Panc1 (cell line): ENCODE results near the gene TRPC4AP. TPM values are rescaled to one million over a fixed set of nuclear protein-coding genes. Genes with fewer than 3 reads are reported as not detected.

Experiments used
- ATAC-seq: fragments of 200-7000 bp; cut with Tn5 transposase; 2 replicates; pipeline ENCODE4 v1.9.1; 2020; ENCODE audit warnings: mild to moderate bottlenecking, moderate library complexity
- BruUV-seq: library from RNA; stranded (reverse); fragments of 400-500 nt; replicated peaks from 2 replicates; lab custom pipeline; 2021; lab: Mats Ljungman, UMichigan
- CTCF ChIA-PET: fragments of 300-600 bp; sonication (Branson Sonifier 250); formaldehyde crosslinking; loops from one replicate; lab custom pipeline; 2022; ENCODE audit warnings: antibody characterized with exemption; lab: Charles Lee
- POLR2A ChIA-PET: fragments of 300-600 bp; sonication (Branson Sonifier 250); formaldehyde crosslinking; loops from one replicate; lab custom pipeline; 2022; ENCODE audit warnings: antibody characterized with exemption; lab: Charles Lee
- DNase-seq: peaks from one replicate; pipeline ENCODE4 v3.0.0-alpha.2; 2010; ENCODE audit warnings: low read depth, low spot score
- H3K27ac ChIP-seq: 2 replicates; pipeline ENCODE4 v1.5.1; 2011; ENCODE audit warnings: mild to moderate bottlenecking, low read length, inconsistent platforms
- H3K27me3 ChIP-seq: fragments of 200-500 bp; sonication (Bioruptor generic); 2 replicates; pipeline ENCODE4 v1.6.0; 2014; ENCODE audit warnings: low read length, inconsistent platforms; ENCODE audit not compliant: control insufficient read depth, insufficient read depth
- H3K36me3 ChIP-seq: fragments of 200-500 bp; sonication (Bioruptor generic); 2 replicates; pipeline ENCODE4 v1.5.1; 2014; ENCODE audit warnings: inconsistent platforms, mild to moderate bottlenecking, low read length, moderate library complexity; ENCODE audit not compliant: control insufficient read depth, insufficient read depth
- H3K4me1 ChIP-seq: 2 replicates; pipeline ENCODE4 v1.5.1; 2011; ENCODE audit warnings: inconsistent platforms, mild to moderate bottlenecking, low read length, moderate library complexity; ENCODE audit not compliant: control insufficient read depth, insufficient read depth
- H3K4me3 ChIP-seq, 2 experiments: 2 replicates each; pipeline ENCODE4 v1.5.1; 2011 to 2012; ENCODE audit warnings: low read depth in 2 of 2, low read length in 2 of 2, mild to moderate bottlenecking in 2 of 2, inconsistent platforms in 1 of 2, moderate library complexity in 1 of 2
- H3K9me3 ChIP-seq: fragments of 200-500 bp; sonication (Bioruptor generic); 2 replicates; pipeline ENCODE4 v1.5.1; 2014; ENCODE audit warnings: low read depth, mild to moderate bottlenecking, inconsistent platforms, low read length, moderate library complexity; ENCODE audit not compliant: control insufficient read depth, insufficient read depth
- CTCF ChIP-seq: fragments of 450-650 bp; IDR thresholded peaks from 2 replicates; pipeline ENCODE4 v1.5.1; 2017; ENCODE audit warnings: mild to moderate bottlenecking
- POLR2AphosphoS5 ChIP-seq: IDR thresholded peaks from 2 replicates; pipeline ENCODE4 v1.6.1; 2012; ENCODE audit warnings: mild to moderate bottlenecking, low read depth, low read length, moderate library complexity
- SIN3A ChIP-seq: IDR thresholded peaks from 2 replicates; pipeline ENCODE4 v1.6.1; 2012; ENCODE audit warnings: low read depth, mild to moderate bottlenecking, low read length, moderate library complexity, borderline replicate concordance; ENCODE audit not compliant: insufficient read depth
- TCF7L2 ChIP-seq: IDR thresholded peaks from 2 replicates; pipeline ENCODE4 v1.6.1; 2011; ENCODE audit warnings: mild to moderate bottlenecking, low read depth, low read length, inconsistent platforms
- in situ Hi-C: cut with HindIII; loops from 2 replicates; pipeline ENCODE4 v1.10.0; 2016; ENCODE audit warnings: low sequenced_read_pairs, low pct_unique_long_range_greater_than_20kb
- intact Hi-C: fragments of 100-400 bp; cut with micrococcal nuclease; formaldehyde crosslinking; loops from one replicate; pipeline ENCODE4 v1.10.0; 2022; ENCODE audit not compliant: unreplicated experiment
- total RNA-seq: library from RNA; stranded (reverse); gene quantifications from one replicate; pipeline ENCODE4 v1.2.1, GENCODE V29; 2021; ENCODE audit not compliant: unreplicated experiment
- TF ChIP-seq, protein P1 (sequence below), 2 experiments: IDR thresholded peaks; 2 replicates each; pipeline ENCODE4 v1.6.1; 2011 to 2012; ENCODE audit warnings: low read depth in 2 of 2, control low read depth in 1 of 2, low read length in 1 of 2, mild to moderate bottlenecking in 1 of 2, moderate library complexity in 1 of 2; ENCODE audit not compliant: insufficient read depth in 1 of 2

TRPC4AP gene
- total RNA-seq, 1 experiment from 2014 or later, result 48.4 TPM

DNA sequence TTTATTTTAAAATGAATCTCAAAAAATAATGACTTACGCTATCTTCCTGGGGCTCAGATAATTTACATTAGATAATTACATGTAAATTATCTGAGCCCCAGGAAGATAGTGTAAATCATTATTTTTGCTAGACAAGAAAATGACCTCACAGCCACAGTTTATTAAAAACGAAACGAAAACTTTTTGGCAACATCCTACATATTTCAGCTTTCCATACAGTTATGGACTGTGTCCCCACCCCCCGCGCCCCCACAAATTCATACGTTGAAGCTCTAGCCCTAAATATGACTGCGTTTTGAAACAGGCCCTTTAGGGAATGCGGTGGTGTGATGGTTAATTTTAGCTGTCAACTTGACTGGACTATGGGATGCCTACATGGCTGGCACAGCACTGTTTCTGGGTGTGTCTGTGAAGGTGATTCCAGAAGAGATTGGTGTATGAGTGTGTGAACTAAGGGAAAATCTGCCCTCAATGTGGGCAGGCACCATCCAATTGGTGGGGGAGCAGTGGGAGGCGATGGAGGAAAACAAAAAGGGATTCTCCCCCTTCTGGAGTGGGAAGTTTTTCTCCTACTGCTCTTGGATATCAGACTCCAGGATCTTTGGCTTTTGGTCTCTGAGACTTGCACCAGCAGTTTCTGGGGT is 52.6 kb downstream of the TRPC4AP start:
- no peak overlapping the region for H3K27ac ChIP-seq
- CTCF ChIA-PET, result no interaction called here
- no peak overlapping the region for H3K4me3 ChIP-seq
- intact Hi-C loops (no loop called here), in situ Hi-C loops (no loop called here)
- peaks cover 2% of the 10 kb centered on the region; the same call in 1 of the 2 replicates for H3K36me3 ChIP-seq
- DNase-seq, result no peak
- POLR2A ChIA-PET, result no interaction called here
- no peaks in the 10 kb centered on the region for H3K27me3 ChIP-seq
- no peaks in the 10 kb centered on the region for H3K4me1 ChIP-seq
- no peaks in the 10 kb centered on the region for H3K9me3 ChIP-seq
- no peak for TF ChIP-seq POLR2AphosphoS5
- TF ChIP-seq, protein P1, sequence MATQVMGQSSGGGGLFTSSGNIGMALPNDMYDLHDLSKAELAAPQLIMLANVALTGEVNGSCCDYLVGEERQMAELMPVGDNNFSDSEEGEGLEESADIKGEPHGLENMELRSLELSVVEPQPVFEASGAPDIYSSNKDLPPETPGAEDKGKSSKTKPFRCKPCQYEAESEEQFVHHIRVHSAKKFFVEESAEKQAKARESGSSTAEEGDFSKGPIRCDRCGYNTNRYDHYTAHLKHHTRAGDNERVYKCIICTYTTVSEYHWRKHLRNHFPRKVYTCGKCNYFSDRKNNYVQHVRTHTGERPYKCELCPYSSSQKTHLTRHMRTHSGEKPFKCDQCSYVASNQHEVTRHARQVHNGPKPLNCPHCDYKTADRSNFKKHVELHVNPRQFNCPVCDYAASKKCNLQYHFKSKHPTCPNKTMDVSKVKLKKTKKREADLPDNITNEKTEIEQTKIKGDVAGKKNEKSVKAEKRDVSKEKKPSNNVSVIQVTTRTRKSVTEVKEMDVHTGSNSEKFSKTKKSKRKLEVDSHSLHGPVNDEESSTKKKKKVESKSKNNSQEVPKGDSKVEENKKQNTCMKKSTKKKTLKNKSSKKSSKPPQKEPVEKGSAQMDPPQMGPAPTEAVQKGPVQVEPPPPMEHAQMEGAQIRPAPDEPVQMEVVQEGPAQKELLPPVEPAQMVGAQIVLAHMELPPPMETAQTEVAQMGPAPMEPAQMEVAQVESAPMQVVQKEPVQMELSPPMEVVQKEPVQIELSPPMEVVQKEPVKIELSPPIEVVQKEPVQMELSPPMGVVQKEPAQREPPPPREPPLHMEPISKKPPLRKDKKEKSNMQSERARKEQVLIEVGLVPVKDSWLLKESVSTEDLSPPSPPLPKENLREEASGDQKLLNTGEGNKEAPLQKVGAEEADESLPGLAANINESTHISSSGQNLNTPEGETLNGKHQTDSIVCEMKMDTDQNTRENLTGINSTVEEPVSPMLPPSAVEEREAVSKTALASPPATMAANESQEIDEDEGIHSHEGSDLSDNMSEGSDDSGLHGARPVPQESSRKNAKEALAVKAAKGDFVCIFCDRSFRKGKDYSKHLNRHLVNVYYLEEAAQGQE (IDR thresholded peaks at IDR 0.05; ENCODE audit: insufficient read depth in 1 of 2, low read depth in 2 of 2, low read length in 1 of 2), result no peak
- TF ChIP-seq CTCF, result no peak
- no peak for TF ChIP-seq SIN3A
- TF ChIP-seq TCF7L2, result no peak
- ATAC-seq, result no peak
- no TSS peak for BruUV-seq

- DNase-seq (no peak), ATAC-seq (no peak)
- H3K27ac ChIP-seq, result no peak overlapping the region
- H3K4me3 ChIP-seq, result no peak overlapping the region
- CTCF ChIA-PET, result interaction anchor here (0.5 kb wide), 1 partner anchor 57 kb away, joined by 4 read pairs; no protein-coding TSS in a partner anchor
- H3K9me3 ChIP-seq, result no peaks in the 10 kb centered on the region
- H3K4me1 ChIP-seq, result no peaks in the 10 kb centered on the region
- H3K27me3 ChIP-seq, result no peaks in the 10 kb centered on the region
- H3K36me3 ChIP-seq, result peaks cover 7% of the 10 kb centered on the region
- in situ Hi-C loops, result no loop called here
- no TSS peak for BruUV-seq
- TF ChIP-seq SIN3A (no peak), POLR2AphosphoS5 (no peak), TCF7L2 (no peak), CTCF (no peak)
- TF ChIP-seq, protein P1 (IDR thresholded peaks at IDR 0.05; ENCODE audit: insufficient read depth in 1 of 2, low read depth in 2 of 2, low read length in 1 of 2), result no peak
- intact Hi-C loops, result no loop called here
- POLR2A ChIA-PET, result interaction anchor here (0.6 kb wide), 1 partner anchor 59 kb away, joined by 5 read pairs; no protein-coding TSS in a partner anchor
Measured at GRCh38 chr20:35039146-35039545, 53.5 kb downstream of the TRPC4AP start.
